Erythroblast (primary cell): ENCODE results near the gene TOGARAM2.

ENCODE experiments used
- GATA1 ChIP-seq: IDR thresholded peaks from 2 replicates; pipeline ENCODE4 v1.6.1; 2011; ENCODE audit warnings: low read depth, mild to moderate bottlenecking, control low read depth, low read length, moderate library complexity
- POLR2A ChIP-seq: IDR thresholded peaks from 2 replicates; pipeline ENCODE4 v1.6.1; 2011; ENCODE audit warnings: mild to moderate bottlenecking, low read length

DNA sequence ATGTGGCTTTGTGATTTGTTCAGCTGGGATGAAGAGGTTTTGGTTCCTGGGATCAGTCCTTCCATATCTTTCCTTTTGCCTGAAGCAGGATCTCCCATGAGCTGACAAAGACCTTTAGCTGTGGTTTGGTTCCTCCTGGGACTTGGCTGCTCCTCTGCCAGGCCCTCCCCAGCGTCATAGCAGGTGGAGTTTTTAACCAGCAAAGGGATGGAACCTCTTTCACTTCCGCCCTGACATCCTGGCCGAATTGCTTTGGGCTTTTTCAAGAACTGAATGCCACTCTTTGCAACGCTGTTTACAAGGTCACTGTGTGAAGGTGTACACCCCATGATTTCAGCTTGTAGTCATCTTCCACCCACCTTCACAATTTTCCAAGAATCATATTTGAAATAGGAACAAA, 92.8 kb downstream of the TOGARAM2 start:
- TF ChIP-seq POLR2A (no peak), GATA1 (no peak)
